GM18870 (cell line): ENCODE data around the gene AP2S1.
"Not testable (repeated sequence)": the region's sequence is repeated elsewhere in the genome, so short reads cannot be mapped to it uniquely, and the experiment has no call there.

Experiments used
- ATAC-seq: cut with Tn5 transposase; IDR thresholded peaks from one replicate; pipeline ENCODE4 v1.9.1; 2021; ENCODE audit warnings: moderate library complexity; ENCODE audit not compliant: unreplicated experiment

The AP2S1 gene

GRCh38 chr19:46850228-46851203 lies at the start of gene AP2S1:
AP2S1 (minus strand) TSS chr19:46850846; CDS start chr19:46850766, 80 bp downstream.
- peak; percentile 89 for ATAC-seq

GRCh38 chr19:46900341-46900740 lies 49.7 kb upstream of the AP2S1 start:
- ATAC-seq: no peak

GRCh38 chr19:46898731-46899130 lies 48.1 kb upstream of the AP2S1 start:
- ATAC-seq: no peak

- ATAC-seq: no peak
Observed at GRCh38 chr19:46896076-46896794, 45.6 kb upstream of the AP2S1 start.

GRCh38 chr19:46892252-46893179 lies 41.9 kb upstream of the AP2S1 start:
- no peak for ATAC-seq

- no peak for ATAC-seq
Observed at GRCh38 chr19:46890423-46891170, 40.0 kb upstream of the AP2S1 start.

GRCh38 chr19:46887240-46887782 lies 36.7 kb upstream of the AP2S1 start:
- ATAC-seq: no peak

- ATAC-seq: no peak
Observed at GRCh38 chr19:46886546-46887239, 36.0 kb upstream of the AP2S1 start.

GRCh38 chr19:46885411-46885810 lies 34.8 kb upstream of the AP2S1 start:
- no peak for ATAC-seq

- not testable (repeated sequence) for ATAC-seq
Observed at GRCh38 chr19:46882751-46883150, 32.1 kb upstream of the AP2S1 start.

- ATAC-seq: no peak
Observed at GRCh38 chr19:46882034-46882433, 31.4 kb upstream of the AP2S1 start.

- no peak for ATAC-seq
Observed at GRCh38 chr19:46881092-46881491, 30.4 kb upstream of the AP2S1 start.

- ATAC-seq: no peak
Observed at GRCh38 chr19:46880431-46880830, 29.8 kb upstream of the AP2S1 start.

GRCh38 chr19:46878613-46879375 lies 28.1 kb upstream of the AP2S1 start:
- no peak for ATAC-seq

GRCh38 chr19:46875657-46876056 lies 25.0 kb upstream of the AP2S1 start:
- no peak for ATAC-seq

GRCh38 chr19:46875234-46875633 lies 24.6 kb upstream of the AP2S1 start:
- ATAC-seq: no peak

GRCh38 chr19:46872967-46873366 lies 22.3 kb upstream of the AP2S1 start:
- no peak for ATAC-seq

- not testable (repeated sequence) for ATAC-seq
Observed at GRCh38 chr19:46871173-46871572, 20.5 kb upstream of the AP2S1 start.
